HG02759 (cell line): ENCODE measurements around the gene COMMD1.
"Not testable (repeated sequence)": the region's sequence is repeated elsewhere in the genome, so short reads cannot be mapped to it uniquely, and the experiment has no call there.

ENCODE experiments used
- ATAC-seq: cut with Tn5 transposase; IDR thresholded peaks from one replicate; pipeline ENCODE4 v1.9.1; 2021; ENCODE audit warnings: mild to moderate bottlenecking, moderate library complexity; ENCODE audit not compliant: unreplicated experiment

The COMMD1 gene

DNA sequence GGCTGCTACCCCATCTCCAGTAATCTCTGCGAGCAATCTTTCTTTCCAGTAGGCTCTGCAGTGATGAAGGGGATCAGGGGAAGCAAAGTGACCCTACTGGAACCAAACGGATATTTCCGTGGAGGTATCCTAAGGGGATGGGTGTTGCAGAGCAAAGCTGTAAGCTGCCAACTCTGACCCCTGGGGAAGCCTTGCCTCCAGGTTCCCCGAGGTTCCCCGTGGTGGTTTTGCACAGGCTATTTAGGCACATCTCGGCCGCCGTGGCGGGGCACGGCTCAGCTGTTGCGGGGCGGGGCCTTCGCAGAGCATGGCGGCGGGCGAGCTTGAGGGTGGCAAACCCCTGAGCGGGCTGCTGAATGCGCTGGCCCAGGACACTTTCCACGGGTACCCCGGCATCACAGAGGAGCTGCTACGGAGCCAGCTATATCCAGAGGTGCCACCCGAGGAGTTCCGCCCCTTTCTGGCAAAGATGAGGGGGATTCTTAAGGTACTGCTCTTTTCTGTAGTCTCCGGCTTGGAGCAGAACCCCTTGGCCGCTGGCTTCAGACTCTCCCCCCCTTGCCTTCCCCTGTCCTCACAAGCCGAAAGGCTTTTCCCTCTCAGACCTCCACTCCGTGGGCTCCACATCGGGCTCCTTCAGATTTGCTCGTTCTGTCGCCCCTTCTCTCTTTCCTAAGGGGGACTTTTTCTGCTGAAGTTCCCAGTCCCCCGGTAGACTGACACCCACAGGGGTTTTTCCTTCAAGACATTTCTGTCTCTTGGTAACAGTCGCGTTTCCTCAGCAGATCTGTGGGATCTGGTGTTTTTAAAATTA is at the start of gene COMMD1:
TSS of gene COMMD1 (plus strand) at position 303 of the 814 bp plus-strand sequence. CDS start at position 308, 5 bp downstream.
- ATAC-seq, result peak; percentile 100

DNA sequence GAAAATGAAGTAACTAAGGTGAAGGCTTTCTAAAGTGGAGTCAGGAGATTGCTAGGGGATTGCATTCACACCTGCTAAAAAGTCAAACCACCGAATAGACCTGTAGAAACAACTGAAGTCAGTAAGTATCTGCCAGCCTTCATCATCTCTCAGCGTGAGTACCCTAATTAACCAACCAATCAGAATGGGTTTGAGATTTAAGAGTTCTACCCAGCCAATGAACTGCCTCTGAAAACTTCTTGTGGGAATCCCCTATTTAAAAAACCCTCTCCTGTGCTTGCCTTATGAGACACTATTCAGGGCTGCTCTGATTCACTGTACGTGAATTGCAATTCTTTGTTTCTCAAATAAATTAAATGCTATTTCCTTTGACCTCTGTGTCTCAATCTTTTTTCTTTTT is 48.2 kb upstream of the COMMD1 start:
- no peak for ATAC-seq

DNA sequence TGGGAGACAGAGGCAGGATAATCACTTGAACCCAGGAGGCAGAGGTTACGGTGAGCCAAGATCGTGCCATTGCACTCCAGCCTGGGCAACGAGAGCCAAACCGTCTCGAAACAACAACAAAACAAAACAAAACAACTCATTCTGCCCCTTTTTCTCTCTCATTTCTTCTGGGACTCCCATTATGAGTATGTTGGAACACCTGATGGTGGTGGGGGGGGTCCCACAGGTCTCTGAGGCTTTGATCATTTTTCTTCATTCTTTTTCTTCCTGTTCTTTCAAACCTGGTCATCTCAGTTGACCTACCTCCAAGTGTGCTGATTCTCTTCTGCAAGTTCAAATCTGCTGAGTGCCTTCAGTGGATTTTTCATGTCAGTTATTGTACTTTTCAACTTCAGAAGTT is 43.4 kb upstream of the COMMD1 start:
- no peak for ATAC-seq

DNA sequence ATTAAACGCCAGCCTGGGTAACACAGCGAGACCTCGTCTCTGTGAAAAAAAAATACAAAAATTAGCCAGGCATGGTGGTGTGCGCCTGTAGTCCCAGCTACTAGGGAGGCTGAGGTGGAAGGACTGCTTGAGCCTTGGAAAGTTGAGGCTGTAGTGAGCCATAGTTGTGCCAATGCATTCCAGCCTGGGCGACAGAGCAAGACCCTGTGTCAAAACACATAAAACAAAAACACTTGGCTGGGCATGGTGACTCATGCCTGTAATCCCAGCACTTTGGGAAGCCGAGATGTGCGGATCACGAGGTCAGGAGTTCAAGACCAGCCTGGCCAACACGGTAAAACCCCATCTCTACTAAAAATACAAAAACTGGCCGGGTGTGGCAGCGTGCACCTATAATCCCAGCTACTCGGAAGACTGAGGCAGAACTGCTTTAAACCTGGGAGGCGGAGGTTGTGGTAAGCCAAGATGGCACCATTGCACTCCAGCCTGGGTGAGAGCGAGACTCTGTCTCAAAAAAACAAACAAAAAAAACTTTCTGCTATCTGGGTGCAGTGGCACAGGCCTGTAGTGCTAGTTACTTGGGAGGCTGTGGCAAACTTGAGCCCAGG is 38.9 kb upstream of the COMMD1 start:
- ATAC-seq, result not testable (repeated sequence)

DNA sequence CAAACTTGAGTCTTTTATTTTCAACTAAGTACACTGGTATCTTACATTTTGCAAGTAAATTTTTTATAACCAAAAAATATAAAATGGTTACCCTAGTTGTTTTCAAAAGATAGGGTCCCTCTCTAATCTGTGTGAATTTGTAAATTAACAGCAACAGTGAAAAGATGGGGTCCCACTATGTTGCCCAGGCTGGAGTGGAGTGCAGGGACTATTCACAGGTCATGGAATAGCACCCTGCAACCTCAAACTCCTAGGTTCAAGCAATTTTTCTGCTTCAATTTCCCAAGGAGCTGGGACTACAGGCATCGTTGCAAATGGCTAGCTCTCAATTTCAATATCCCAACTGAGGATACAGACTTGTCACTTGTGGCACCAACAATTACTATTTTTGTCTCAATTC is 29.1 kb upstream of the COMMD1 start:
- no peak for ATAC-seq

DNA sequence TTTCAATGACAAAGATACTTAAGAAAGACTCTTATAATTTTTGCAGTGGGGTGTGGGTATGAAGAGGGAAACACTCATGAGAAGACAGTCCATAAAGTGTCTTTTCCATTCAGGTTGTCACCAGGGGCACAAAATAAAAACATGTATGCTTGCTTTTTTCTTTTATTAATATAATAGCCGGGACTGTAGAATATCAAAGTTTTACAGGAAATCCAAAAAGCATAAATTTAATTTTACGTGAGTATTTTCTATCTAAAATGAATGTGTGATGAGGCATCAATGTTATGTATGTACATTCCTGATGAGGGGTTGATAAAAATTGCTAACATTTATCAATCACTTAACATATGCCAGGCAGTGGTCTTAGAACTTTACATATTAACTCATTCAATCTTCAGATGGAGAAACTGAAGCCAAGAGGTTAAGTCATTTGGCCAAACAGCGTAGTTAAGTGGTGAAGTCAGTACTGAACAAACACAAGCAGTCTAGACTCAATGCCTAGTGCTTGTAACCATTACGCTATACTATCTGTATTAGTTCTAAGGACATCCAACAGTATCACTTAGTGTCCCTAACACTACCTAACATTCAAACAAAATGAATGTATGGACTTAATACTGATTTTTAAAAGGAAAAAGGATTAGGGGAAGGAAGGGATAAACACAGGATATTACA is 27.8 kb upstream of the COMMD1 start:
- no peak for ATAC-seq

DNA sequence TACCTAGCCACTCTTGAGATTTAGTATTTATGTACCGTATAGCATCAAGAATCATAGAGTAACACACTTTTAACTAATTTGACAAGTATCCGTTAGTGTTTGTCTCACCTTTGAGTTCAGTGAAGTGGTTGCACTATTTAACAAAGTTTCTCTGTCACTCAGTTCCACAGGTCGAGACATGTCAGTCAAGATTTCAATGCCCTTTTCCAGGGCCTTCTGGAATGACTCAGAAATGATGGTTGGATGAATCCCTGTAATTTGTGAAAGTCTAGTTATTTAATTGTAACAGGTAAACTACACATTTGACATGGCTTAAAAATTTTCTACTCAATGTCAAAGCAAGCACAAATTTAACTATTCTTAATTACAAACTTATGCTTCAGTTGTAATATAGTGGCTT is 26.7 kb upstream of the COMMD1 start:
- ATAC-seq, result no peak

DNA sequence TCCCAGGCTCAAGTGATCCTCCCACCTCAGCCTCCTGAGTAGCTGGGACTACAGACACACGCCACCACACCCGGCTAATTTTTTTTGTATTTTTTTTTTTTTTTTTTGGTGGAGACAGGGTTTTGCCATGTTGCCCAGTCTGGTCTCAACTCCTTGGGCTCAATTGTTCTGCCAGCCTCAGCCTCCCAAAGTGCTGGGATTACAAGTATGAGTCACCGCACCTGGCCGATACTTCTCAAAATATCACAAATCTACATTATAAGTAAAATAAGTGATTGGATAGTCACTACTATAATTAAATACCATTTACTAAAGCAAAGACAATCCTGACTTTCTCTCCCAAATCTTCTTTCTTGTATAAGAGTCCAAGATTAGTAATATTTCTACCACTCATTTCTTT is 26.1 kb upstream of the COMMD1 start:
- ATAC-seq, result not testable (repeated sequence)

DNA sequence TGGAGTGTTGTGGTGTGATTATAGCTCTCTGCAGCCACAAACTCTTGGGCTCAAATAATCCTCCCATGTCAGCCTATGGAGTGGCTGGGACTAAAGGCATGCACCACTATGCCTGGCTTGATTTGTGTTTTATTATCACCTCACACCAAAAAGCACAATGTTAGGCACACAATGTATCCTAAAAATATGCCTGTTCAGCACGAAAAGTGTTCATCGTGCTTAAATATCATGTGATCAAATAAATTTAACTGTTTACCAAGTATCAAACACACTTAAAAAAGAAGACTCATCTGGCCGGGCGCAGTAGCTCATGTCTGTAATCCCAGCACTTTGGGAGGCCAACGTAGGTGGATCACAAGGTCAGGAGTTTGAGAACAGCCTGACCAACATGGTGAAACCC is 22.6 kb upstream of the COMMD1 start:
- ATAC-seq, result no peak

DNA sequence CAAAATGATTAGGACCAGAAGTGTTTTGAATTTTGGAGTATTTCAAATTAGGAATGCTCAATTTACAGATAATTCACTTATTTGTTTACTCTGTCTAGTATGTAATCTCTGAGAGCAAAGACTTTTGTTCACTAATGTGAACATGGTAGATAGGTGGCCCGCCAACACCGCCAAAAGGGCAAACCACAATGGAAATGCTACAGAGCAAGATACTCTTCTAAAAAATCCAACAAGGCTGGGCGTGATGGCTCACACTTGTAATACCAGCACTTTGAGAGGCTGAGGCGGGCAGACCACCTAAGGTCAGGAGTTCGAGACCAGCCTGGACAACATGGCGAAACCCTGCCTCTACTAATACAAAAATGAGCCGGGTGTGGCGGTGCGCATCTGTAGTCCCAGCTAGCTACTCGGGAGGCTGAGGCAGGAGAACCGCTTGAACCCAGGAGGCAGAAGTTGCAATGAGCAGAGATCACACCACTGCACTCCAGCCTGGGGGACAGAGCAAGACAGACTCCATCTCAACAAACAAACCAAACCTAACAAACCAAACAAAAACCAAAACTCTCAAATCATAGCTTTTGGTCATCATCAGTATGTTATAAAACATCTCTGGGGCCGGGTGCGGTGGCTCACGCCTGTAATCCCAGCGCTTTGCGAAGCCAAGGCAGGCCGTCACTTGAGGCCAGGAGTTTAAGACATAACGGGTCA is 19.4 kb upstream of the COMMD1 start:
- no peak for ATAC-seq

DNA sequence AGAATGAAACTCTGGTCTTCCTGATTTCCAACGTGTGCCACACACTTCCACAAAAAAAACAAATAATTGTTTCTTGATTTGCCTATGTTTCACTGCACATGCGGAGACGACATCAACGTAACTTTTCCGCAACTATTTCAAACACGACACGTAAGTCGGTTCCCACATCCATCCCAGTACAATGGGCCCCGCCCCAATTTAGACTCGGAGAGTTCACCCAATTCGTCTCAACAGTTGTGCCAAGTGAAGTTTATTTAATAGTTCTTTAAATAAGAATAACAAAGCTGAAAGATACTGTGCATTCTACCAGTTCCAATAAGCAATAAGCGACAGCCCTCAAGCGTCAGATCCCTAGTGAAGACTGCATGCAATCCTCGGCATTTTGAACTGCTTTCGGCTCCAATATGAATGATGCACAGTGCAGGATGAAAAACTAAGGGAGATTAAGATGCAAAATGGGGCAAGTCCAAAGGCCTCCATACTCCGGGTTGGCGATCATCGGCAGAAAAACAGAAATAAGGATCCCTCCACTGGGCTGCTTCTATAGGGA is 17.7 kb upstream of the COMMD1 start:
- ATAC-seq, result no peak

DNA sequence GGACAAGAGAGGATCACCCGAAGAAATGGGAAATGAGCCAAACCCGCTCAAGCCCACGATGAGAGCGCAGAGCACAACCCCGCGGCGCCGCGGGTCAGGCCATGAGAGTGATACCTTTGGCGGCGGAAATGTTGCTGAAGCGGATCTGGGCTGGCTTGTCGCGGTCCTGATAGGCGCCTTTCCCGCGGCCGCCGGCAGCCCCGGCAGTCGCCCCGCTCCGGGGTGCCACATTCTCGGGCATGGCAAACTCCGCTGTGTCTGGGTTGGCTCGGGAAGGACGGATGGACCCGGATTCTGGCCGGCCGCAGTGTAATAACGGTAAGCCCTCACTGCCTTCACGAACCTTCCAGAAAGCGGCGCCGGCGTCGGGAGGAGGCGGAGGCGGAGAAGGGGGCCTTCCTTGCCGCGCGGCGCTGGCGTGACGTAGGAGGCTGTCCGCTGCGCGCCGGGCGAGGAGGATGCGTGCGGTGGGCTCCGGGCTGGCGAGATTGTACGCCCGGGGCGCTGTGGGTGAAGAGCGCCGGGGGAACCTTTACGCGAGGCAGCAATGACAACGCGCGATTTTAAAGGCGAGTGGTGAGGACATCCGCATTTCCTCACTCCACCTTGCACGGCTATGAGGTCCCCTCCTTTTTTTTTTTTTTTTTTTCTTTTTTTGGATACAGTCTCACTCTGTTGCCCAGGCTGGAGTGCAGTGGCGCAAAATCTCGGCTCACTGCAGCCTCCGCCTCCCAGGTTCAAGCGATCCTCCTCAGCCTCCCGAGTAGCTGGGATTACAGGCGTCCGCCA is 17.0 kb upstream of the COMMD1 start, which contains the start of gene CCT4:
TSS of gene CCT4 (minus strand) at position 390 of the 789 bp plus-strand sequence. CDS start at position 241, 149 bp downstream.
- ATAC-seq, result peak; percentile 85

DNA sequence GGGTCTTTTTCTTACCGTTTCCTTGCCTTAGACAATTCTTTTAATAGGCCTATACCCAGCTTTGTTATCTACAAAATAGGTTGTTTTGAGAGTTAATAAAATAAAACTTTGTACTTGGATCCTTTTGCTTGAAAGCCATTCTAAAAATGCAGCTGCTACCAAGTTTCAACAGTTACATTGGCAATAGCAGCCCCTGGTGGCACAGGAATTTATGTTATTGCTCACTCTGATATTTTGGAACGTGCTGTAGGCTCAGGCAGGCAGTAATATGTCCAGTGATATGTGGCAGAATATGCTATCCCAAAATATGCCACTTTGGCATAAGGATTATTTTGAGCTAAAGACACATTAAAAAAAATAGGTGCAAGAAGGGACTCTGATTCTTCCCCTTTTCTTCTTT is 6.7 kb upstream of the COMMD1 start:
- ATAC-seq, result no peak

DNA sequence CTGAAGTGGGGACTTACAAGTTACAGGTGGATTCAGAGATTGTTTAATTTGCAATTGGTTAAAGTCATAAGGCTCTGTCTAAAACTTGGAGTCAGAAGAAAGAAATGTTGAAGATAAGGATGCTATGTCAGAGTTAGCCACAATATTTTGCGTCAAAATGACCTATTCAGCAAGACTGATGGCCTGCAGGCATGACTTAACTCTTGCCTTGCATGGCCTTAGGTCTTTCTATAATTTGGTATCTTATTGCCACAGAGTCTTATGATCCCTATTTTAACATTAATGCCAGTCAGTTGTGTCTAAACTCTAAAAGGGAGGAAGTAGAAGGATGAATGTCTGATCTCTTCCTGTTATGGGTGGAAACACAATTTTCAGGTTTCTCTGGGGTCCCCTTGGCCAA is 5.2 kb upstream of the COMMD1 start:
- no peak for ATAC-seq

DNA sequence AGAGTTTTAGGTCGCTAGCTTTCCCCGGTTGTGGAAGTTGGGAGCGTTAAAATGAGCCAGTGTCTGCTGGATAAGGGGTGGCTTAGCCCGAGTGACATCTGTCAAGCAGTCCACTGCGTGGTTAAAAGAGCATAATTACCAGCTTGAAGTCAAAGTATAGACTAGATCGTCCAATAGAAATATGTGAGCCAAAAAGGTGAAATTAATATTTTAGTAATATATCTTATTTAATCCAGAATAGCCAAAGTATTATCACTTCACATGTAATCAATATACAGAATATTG is 654 bp downstream of the COMMD1 start:
- ATAC-seq, result peak; percentile 9

DNA sequence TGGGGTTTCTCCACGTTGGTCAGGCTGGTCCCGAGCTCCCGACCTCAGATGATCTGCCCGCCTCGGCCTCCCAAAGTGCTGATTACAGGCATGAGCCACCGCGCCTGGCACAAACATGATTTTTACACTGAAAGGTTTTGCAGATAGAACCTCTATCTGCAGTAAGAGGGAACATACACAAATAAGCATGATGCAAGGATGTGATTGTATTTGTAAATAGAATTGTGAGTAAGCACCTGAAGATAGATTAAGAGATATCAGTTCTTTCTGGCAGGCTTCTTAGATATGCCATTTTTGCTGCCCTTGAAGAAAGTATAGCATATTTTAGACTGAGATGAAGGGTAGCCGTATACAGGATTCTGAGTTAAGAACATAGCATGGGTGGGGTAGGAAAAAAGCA is 3.6 kb downstream of the COMMD1 start:
- no peak for ATAC-seq

DNA sequence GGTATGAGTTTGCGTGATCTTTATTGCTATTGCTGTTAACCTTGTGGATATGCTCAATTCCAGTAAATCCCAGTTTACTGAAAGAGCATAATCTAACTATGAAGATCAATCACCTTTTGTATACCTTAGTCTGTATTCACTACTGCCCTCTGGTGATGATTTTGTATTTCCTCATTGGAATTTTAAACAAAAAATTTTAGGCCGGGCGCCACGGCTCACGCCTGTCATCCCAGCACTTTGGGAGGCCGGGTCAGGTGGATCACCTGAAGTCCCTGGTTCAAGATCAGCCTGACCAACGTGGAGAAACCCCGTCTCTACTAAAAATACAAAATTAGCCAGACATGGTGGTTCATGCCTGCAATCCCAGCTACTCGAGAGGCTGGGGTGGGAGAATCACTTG is 5.1 kb downstream of the COMMD1 start:
- no peak for ATAC-seq

DNA sequence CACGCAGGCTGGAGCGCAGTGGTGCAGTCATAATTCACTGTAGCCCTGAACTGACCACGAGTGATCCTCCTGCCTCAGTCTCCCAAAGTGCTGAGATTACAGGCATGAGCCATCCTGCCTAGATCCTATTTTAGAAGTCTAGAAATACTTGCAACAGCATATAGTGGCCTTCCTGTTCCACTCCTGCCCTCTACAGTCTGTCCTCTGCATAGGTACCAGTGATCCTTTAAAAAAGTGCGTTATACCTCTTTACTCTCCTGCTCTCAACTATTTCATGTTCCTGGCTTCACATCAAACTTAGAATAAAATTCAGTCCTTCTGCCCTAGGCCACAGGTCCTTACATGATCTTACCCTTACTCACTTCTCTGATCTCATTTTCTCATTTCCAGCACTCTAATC is 6.0 kb downstream of the COMMD1 start:
- no peak for ATAC-seq

DNA sequence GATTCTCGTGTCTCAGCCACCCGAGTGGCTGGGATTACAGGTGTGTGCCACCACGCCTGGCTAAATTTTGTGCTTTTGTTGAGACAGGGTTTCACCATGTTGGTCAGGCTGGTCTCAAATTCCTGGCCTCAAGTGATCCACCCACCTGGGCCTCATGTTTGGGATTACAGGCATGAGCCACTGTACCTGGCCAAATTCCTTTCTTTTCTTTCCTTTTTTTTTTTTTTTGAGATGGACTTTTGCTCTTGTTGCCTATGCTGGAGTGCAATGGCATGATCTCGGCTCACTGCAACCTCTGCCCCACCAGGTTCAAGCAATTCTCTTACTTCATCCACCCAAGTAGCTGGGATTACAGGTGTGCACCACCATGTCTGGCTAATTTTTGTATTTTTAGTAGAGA is 9.3 kb downstream of the COMMD1 start:
- not testable (repeated sequence) for ATAC-seq

DNA sequence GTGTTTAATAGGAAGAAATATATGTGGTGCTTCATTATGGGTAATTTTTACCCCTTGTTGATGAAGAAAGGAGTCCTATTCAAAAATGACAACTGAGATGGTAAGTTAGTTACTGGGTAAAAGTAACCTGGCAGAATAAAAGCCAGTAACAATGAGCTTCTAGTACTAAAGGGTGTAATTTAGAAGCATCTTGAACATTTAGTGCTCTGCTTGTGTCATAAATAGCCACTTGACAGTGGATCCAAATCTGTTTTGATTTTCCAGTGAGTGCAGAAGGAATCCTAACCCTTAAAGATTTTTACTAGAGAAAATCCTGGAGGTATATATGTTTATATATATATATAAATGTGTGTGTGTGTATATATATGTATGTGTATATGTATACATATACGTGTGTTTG is 15.1 kb downstream of the COMMD1 start:
- no peak for ATAC-seq
